ENCODE data around the gene SLC41A1.
A peak's percentile ranks its signal among the peaks of the same experiment; 100 is the strongest.

The SLC41A1 gene

GRCh38 chr1:205770618-205771017 is 42.4 kb downstream of the SLC41A1 start:
- WGBS = 100% methylated on average over 4 of the region's 4 CpGs
- H3K4me3 ChIP-seq (ENCODE audit: insufficient read depth in 1 of 2, low read depth in 1 of 2, low read length in 2 of 2) = no peak overlapping the region
- peaks cover 6% of the 10 kb centered on the region for H3K79me1 ChIP-seq (replicated peaks; ENCODE audit: low read length, poor library complexity, severe bottlenecking)
- H2AK5ac ChIP-seq (ENCODE audit: low read length, severe bottlenecking) = no peak overlapping the region
- peaks cover 8% of the 10 kb centered on the region for H3K4me1 ChIP-seq (ENCODE audit: control insufficient read depth, insufficient read depth, low read depth, low read length)
- H3K23ac ChIP-seq (ENCODE audit: low read length in 2 of 2) = no peak overlapping the region
- no peak overlapping the region for H3K9ac ChIP-seq (ENCODE audit: low read length)
- no peak overlapping the region for H3K27ac ChIP-seq (ENCODE audit: low read length, poor library complexity, severe bottlenecking)
- no peak overlapping the region for H4K91ac ChIP-seq (ENCODE audit: low read length)
- H2BK15ac ChIP-seq (ENCODE audit: low read depth, poor library complexity, severe bottlenecking) = no peak overlapping the region
- no peak overlapping the region for H2AFZ ChIP-seq (ENCODE audit: low read depth, low read length)
- H3K4ac ChIP-seq (ENCODE audit: low read depth in 1 of 2, low read length in 2 of 2) = no peak overlapping the region
- no peak overlapping the region for H2BK120ac ChIP-seq (ENCODE audit: low read depth, low read length)
- no peaks in the 10 kb centered on the region for H3K9me3 ChIP-seq (ENCODE audit: control insufficient read depth, low read length)
- no peak overlapping the region for H2BK5ac ChIP-seq (ENCODE audit: low read depth, low read length, poor library complexity, severe bottlenecking)
- no peak overlapping the region for H3K18ac ChIP-seq (ENCODE audit: low read depth in 1 of 2, low read length in 2 of 2)
- H3K27me3 ChIP-seq (ENCODE audit: control insufficient read depth in 1 of 2, insufficient read depth in 1 of 2, low read length in 2 of 2) = no peaks in the 10 kb centered on the region
- DNase-seq = no peak
- H3K4me2 ChIP-seq (ENCODE audit: low read length, poor library complexity, severe bottlenecking) = no peak overlapping the region
- H4K8ac ChIP-seq (ENCODE audit: low read length) = no peak overlapping the region
- H2BK12ac ChIP-seq (ENCODE audit: low read length in 2 of 2) = no peak overlapping the region
- H3K36me3 ChIP-seq (ENCODE audit: control insufficient read depth in 1 of 2, insufficient read depth in 2 of 2, low read depth in 1 of 2, low read length in 2 of 2) = peaks cover 3 to 42% of the 10 kb centered on the region in 2 experiments
- H3K14ac ChIP-seq (ENCODE audit: low read length in 2 of 2) = no peak overlapping the region

GRCh38 chr1:205769641-205770365 is 43.2 kb downstream of the SLC41A1 start:
- H3K14ac ChIP-seq (ENCODE audit: low read length in 2 of 2) = no peak overlapping the region
- H4K91ac ChIP-seq (ENCODE audit: low read length) = no peak overlapping the region
- H3K4me3 ChIP-seq (ENCODE audit: insufficient read depth in 1 of 2, low read depth in 1 of 2, low read length in 2 of 2) = no peak overlapping the region
- no peak overlapping the region for H3K4ac ChIP-seq (ENCODE audit: low read depth in 1 of 2, low read length in 2 of 2)
- H3K9me3 ChIP-seq (ENCODE audit: control insufficient read depth, low read length) = no peaks in the 10 kb centered on the region
- DNase-seq = no peak
- H3K36me3 ChIP-seq (ENCODE audit: control insufficient read depth in 1 of 2, insufficient read depth in 2 of 2, low read depth in 1 of 2, low read length in 2 of 2) = peaks cover 3 to 42% of the 10 kb centered on the region in 2 experiments
- H2AK5ac ChIP-seq (ENCODE audit: low read length, severe bottlenecking) = no peak overlapping the region
- no peak overlapping the region for H3K9ac ChIP-seq (ENCODE audit: low read length)
- peaks cover 6% of the 10 kb centered on the region for H3K79me1 ChIP-seq (replicated peaks; ENCODE audit: low read length, poor library complexity, severe bottlenecking)
- no peak overlapping the region for H3K4me2 ChIP-seq (ENCODE audit: low read length, poor library complexity, severe bottlenecking)
- 78% methylated on average over 7 of the region's 8 CpGs for WGBS
- no peak overlapping the region for H3K18ac ChIP-seq (ENCODE audit: low read depth in 1 of 2, low read length in 2 of 2)
- H3K4me1 ChIP-seq (ENCODE audit: control insufficient read depth, insufficient read depth, low read depth, low read length) = peaks cover 8% of the 10 kb centered on the region
- H2BK120ac ChIP-seq (ENCODE audit: low read depth, low read length) = no peak overlapping the region
- H3K23ac ChIP-seq (ENCODE audit: low read length in 2 of 2) = no peak overlapping the region
- no peak overlapping the region for H3K27ac ChIP-seq (ENCODE audit: low read length, poor library complexity, severe bottlenecking)
- no peak overlapping the region for H2BK5ac ChIP-seq (ENCODE audit: low read depth, low read length, poor library complexity, severe bottlenecking)
- H2BK12ac ChIP-seq (ENCODE audit: low read length in 2 of 2) = no peak overlapping the region
- H4K8ac ChIP-seq (ENCODE audit: low read length) = no peak overlapping the region
- H3K27me3 ChIP-seq (ENCODE audit: control insufficient read depth in 1 of 2, insufficient read depth in 1 of 2, low read length in 2 of 2) = no peaks in the 10 kb centered on the region
- H2AFZ ChIP-seq (ENCODE audit: low read depth, low read length) = no peak overlapping the region
- H2BK15ac ChIP-seq (ENCODE audit: low read depth, poor library complexity, severe bottlenecking) = no peak overlapping the region

- no peak overlapping the region for H3K4me2 ChIP-seq (ENCODE audit: low read length, poor library complexity, severe bottlenecking)
- peaks cover 3 to 39% of the 10 kb centered on the region in 2 experiments for H3K36me3 ChIP-seq (ENCODE audit: control insufficient read depth in 1 of 2, insufficient read depth in 2 of 2, low read depth in 1 of 2, low read length in 2 of 2)
- H3K4ac ChIP-seq (ENCODE audit: low read depth in 1 of 2, low read length in 2 of 2) = no peak overlapping the region
- H3K9ac ChIP-seq (ENCODE audit: low read length) = no peak overlapping the region
- H3K23ac ChIP-seq (ENCODE audit: low read length in 2 of 2) = no peak overlapping the region
- no peak overlapping the region for H4K91ac ChIP-seq (ENCODE audit: low read length)
- DNase-seq = no peak
- H4K8ac ChIP-seq (ENCODE audit: low read length) = no peak overlapping the region
- H3K27me3 ChIP-seq (ENCODE audit: control insufficient read depth in 1 of 2, insufficient read depth in 1 of 2, low read length in 2 of 2) = no peaks in the 10 kb centered on the region
- no peak overlapping the region for H2BK12ac ChIP-seq (ENCODE audit: low read length in 2 of 2)
- H2AFZ ChIP-seq (ENCODE audit: low read depth, low read length) = no peak overlapping the region
- no peak overlapping the region for H3K14ac ChIP-seq (ENCODE audit: low read length in 2 of 2)
- no peak overlapping the region for H3K27ac ChIP-seq (ENCODE audit: low read length, poor library complexity, severe bottlenecking)
- no peak overlapping the region for H2BK120ac ChIP-seq (ENCODE audit: low read depth, low read length)
- H3K4me3 ChIP-seq (ENCODE audit: insufficient read depth in 1 of 2, low read depth in 1 of 2, low read length in 2 of 2) = no peak overlapping the region
- H2BK15ac ChIP-seq (ENCODE audit: low read depth, poor library complexity, severe bottlenecking) = no peak overlapping the region
- no peak overlapping the region for H2AK5ac ChIP-seq (ENCODE audit: low read length, severe bottlenecking)
- peaks cover 3% of the 10 kb centered on the region for H3K4me1 ChIP-seq (ENCODE audit: control insufficient read depth, insufficient read depth, low read depth, low read length)
- peaks cover 4% of the 10 kb centered on the region for H3K79me1 ChIP-seq (replicated peaks; ENCODE audit: low read length, poor library complexity, severe bottlenecking)
- no peak overlapping the region for H2BK5ac ChIP-seq (ENCODE audit: low read depth, low read length, poor library complexity, severe bottlenecking)
- 83% methylated on average over 1 of the region's 3 CpGs for WGBS
- H3K18ac ChIP-seq (ENCODE audit: low read depth in 1 of 2, low read length in 2 of 2) = no peak overlapping the region
- no peaks in the 10 kb centered on the region for H3K9me3 ChIP-seq (ENCODE audit: control insufficient read depth, low read length)
These were observed 45.8 kb downstream of the SLC41A1 start for GRCh38 chr1:205767248-205767647.

DNA sequence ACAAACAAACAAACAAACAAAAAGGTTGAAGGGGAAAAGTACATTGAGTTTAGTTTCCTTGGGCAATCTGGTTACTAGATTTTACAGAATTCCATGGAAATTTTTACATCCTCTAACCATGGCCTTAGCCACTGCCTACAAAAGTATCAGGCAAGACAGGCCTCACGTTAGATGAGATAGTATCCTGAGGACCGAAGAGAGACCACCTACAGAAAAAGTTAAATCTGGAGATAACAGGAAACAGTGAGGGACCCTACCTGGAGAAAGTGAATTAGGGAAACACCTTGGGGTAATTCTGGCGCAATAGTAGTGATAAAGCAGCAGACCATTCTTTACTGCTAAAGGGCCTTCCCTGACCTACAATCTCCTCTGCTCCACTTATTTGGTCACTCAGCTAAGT is 46.4 kb downstream of the SLC41A1 start:
- WGBS = 66% methylated on average over 3 of the region's 3 CpGs

More for the DNA sequence above, 46.4 kb downstream of the SLC41A1 start:
- H2BK120ac ChIP-seq (ENCODE audit: low read depth, low read length) = no peak overlapping the region
- H2BK5ac ChIP-seq (ENCODE audit: low read depth, low read length, poor library complexity, severe bottlenecking) = no peak overlapping the region
- H4K91ac ChIP-seq (ENCODE audit: low read length) = no peak overlapping the region
- no peak overlapping the region for H2BK15ac ChIP-seq (ENCODE audit: low read depth, poor library complexity, severe bottlenecking)
- no peak overlapping the region for H3K4ac ChIP-seq (ENCODE audit: low read depth in 1 of 2, low read length in 2 of 2)
- no peak overlapping the region for H3K27ac ChIP-seq (ENCODE audit: low read length, poor library complexity, severe bottlenecking)
- H3K23ac ChIP-seq (ENCODE audit: low read length in 2 of 2) = no peak overlapping the region
- no peak overlapping the region for H2AFZ ChIP-seq (ENCODE audit: low read depth, low read length)
- no peak overlapping the region for H3K9ac ChIP-seq (ENCODE audit: low read length)
- no peak overlapping the region for H3K4me2 ChIP-seq (ENCODE audit: low read length, poor library complexity, severe bottlenecking)
- no peak overlapping the region for H3K18ac ChIP-seq (ENCODE audit: low read depth in 1 of 2, low read length in 2 of 2)
- peaks cover 3% of the 10 kb centered on the region for H3K4me1 ChIP-seq (ENCODE audit: control insufficient read depth, insufficient read depth, low read depth, low read length)
- H3K27me3 ChIP-seq (ENCODE audit: control insufficient read depth in 1 of 2, insufficient read depth in 1 of 2, low read length in 2 of 2) = no peaks in the 10 kb centered on the region
- no peak overlapping the region for H3K4me3 ChIP-seq (ENCODE audit: insufficient read depth in 1 of 2, low read depth in 1 of 2, low read length in 2 of 2)
- no peak overlapping the region for H2BK12ac ChIP-seq (ENCODE audit: low read length in 2 of 2)
- peak overlapping the region; percentile 6 for H2AK5ac ChIP-seq (ENCODE audit: low read length, severe bottlenecking)
- H4K8ac ChIP-seq (ENCODE audit: low read length) = no peak overlapping the region
- peaks cover 3 to 38% of the 10 kb centered on the region in 2 experiments for H3K36me3 ChIP-seq (ENCODE audit: control insufficient read depth in 1 of 2, insufficient read depth in 2 of 2, low read depth in 1 of 2, low read length in 2 of 2)
- H3K9me3 ChIP-seq (ENCODE audit: control insufficient read depth, low read length) = no peaks in the 10 kb centered on the region
- peaks cover 1% of the 10 kb centered on the region for H3K79me1 ChIP-seq (replicated peaks; ENCODE audit: low read length, poor library complexity, severe bottlenecking)
- DNase-seq = no peak
- H3K14ac ChIP-seq (ENCODE audit: low read length in 2 of 2) = no peak overlapping the region

Data from mesenchymal stem cell (in vitro differentiated cells and primary cell).